NB4 (cell line): ENCODE results near the gene LAMB2.
A peak's percentile ranks its signal among the peaks of the same experiment; 100 is the strongest.

Experiments
- DNase-seq: peaks from one replicate; pipeline ENCODE4 v3.0.0; 2010; ENCODE audit warnings: low read depth
- H3K4me3 ChIP-seq: one replicate; pipeline ENCODE4 v1.5.1; 2011; ENCODE audit warnings: mild to moderate bottlenecking, low read depth, low read length, moderate library complexity
- MYC ChIP-seq: IDR thresholded peaks from 2 replicates; pipeline ENCODE4 v1.6.1; 2011; ENCODE audit warnings: low read depth, low read length
- POLR2A ChIP-seq: IDR thresholded peaks from 2 replicates; pipeline ENCODE4 v1.6.1; 2011; ENCODE audit warnings: mild to moderate bottlenecking; ENCODE audit not compliant: insufficient read length; ENCODE audit errors: extremely low read depth
- TF ChIP-seq, protein P1 (sequence below): IDR thresholded peaks from 2 replicates; pipeline ENCODE4 v1.6.1; 2011; ENCODE audit warnings: low read depth, low read length
- TF ChIP-seq, protein P2 (sequence below): IDR thresholded peaks from one replicate; pipeline ENCODE4 v1.5.1; 2012; ENCODE audit warnings: low read depth, low read length

Gene LAMB2

DNA sequence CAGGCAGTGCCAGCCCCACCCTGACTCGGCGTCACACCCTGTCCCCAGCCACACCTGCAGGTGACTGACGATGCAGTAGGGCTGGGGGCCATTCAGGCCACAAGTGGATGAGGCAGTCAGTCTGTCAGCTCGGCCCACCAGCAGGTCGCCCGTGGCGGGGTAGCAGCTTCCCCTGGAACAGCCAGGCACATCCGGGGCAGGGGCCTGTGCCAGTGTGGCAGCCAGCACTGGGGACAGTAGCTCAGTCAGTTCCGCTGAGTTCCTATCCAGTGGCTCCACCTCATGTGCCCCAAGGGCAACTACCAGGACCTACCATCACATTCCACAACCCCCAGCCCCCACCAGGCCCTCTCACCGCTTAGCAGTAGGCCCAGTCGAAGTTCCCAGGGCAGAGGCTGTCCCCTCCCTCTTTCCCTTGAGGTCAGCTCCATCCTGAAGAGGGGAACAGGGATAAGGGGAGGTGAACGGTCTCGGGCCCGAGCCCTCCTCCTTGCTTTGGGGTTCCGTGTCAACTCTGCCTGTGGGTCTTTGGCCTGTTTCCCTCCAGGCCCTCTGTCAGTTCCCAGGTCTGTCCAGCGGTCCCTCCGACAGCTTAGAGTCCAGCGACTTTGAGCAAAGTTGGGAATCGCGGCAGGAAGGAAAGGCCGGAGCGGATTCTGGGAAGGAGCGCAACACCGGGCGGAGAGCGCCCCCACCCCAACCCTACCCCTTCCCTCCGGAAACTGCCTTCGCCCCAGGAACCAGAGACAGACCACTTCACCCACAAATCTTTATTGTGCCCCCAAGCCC, at the start of gene LAMB2:
Gene LAMB2 (minus strand): TSS at position 614 of the 789 bp plus-strand sequence. CDS start 183 bp downstream, at position 431.
- DNase-seq: no peak
- TF ChIP-seq, protein P1, sequence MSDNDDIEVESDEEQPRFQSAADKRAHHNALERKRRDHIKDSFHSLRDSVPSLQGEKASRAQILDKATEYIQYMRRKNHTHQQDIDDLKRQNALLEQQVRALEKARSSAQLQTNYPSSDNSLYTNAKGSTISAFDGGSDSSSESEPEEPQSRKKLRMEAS: no peak
- TF ChIP-seq POLR2A: no peak
- TF ChIP-seq, protein P2, sequence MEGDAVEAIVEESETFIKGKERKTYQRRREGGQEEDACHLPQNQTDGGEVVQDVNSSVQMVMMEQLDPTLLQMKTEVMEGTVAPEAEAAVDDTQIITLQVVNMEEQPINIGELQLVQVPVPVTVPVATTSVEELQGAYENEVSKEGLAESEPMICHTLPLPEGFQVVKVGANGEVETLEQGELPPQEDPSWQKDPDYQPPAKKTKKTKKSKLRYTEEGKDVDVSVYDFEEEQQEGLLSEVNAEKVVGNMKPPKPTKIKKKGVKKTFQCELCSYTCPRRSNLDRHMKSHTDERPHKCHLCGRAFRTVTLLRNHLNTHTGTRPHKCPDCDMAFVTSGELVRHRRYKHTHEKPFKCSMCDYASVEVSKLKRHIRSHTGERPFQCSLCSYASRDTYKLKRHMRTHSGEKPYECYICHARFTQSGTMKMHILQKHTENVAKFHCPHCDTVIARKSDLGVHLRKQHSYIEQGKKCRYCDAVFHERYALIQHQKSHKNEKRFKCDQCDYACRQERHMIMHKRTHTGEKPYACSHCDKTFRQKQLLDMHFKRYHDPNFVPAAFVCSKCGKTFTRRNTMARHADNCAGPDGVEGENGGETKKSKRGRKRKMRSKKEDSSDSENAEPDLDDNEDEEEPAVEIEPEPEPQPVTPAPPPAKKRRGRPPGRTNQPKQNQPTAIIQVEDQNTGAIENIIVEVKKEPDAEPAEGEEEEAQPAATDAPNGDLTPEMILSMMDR: no peak
- no peak for TF ChIP-seq MYC
- no peak within 1 kb of the TSS for H3K4me3 ChIP-seq

DNA sequence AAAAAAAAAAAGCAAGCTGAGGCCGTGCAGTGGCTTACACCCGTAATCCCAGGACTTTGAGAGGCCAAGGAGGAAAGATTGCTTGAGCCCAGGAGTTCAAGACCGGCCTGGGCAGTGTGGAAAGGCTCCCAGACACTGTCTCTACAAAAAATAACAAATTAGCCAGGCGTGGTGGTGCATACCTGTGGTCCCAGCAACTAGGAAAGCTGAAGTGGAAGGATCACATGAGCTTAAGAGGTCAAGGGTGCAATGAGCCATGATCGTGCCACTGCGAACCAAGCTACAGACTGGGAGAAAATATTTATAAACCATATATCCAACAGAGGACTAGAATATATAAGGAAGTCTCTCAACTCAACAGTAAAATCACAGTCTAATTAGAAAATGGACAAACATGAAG, 48.5 kb upstream of the LAMB2 start:
- no peak for DNase-seq
- no peak overlapping the region for H3K4me3 ChIP-seq
- TF ChIP-seq, protein P1: no peak
- TF ChIP-seq, protein P2: no peak
- no peak for TF ChIP-seq MYC
- no peak for TF ChIP-seq POLR2A

DNA sequence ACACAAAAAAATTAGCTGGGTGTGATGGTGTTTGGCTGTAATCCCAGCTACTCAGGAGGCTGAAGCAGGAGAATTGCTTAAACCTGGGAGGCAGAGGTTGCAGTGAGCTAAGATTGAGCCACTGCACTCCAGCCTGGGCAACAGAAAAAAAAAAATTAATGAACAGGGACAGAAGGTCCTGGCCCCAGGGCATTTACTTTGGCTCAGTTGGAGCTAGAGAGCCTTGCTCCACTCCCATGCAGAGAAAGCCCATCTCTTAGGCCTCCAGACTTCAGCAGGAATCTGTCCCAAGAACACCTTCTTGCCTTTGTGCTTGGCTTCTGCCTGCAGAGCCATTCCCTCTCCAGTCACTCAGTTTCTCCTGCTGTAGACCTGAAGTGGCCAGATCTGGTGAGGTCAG, 47.3 kb upstream of the LAMB2 start:
- no peak for DNase-seq
- TF ChIP-seq, protein P2: no peak
- TF ChIP-seq, protein P1: no peak
- no peak overlapping the region for H3K4me3 ChIP-seq

DNA sequence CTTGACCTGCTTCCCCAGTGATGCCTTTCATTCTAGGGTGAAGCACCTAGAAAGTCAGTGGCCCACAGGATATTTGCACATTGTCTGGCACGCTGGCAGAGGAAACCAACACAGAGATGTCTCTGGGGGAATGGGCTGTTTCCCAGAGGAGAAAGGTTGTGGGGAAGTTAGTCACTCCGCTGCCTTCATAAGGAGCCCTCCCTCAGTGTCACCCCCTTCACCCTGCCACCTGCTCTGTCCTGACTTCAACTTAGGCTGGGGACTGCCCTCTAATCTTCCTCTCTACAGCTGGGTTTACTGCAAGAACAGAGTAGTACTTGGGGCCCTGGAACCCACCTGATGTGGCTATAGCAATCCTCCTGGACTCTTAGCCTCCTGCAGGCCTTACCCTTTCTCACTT, 44.2 kb upstream of the LAMB2 start:
- TF ChIP-seq, protein P2: no peak
- TF ChIP-seq POLR2A (no peak), MYC (no peak)
- TF ChIP-seq, protein P1: no peak
- DNase-seq: peak; percentile 92

DNA sequence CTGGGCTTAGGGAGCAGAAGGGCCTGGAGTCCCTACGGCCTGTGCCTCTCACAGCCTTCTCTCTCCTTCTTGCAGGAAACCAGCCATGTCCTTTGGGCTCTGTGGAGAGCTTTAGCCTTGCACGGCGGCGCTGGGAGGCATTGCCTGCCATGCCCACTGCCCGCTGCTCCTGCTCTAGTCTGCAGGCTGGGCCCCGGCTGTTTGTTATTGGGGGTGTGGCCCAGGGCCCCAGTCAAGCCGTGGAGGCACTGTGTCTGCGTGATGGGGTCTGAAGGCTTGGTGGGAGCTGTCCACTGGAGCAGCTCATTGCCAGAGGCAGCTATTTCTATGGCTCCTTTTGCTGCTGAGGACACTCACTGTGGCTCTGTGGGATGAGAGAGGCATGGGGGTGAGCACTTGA, 42.7 kb upstream of the LAMB2 start:
- H3K4me3 ChIP-seq: no peak overlapping the region
- TF ChIP-seq POLR2A (no peak), MYC (no peak)
- TF ChIP-seq, protein P2: no peak
- TF ChIP-seq, protein P1: no peak
- DNase-seq: no peak

More for the DNA sequence above, 44.2 kb upstream of the LAMB2 start:
- H3K4me3 ChIP-seq: no peak overlapping the region
